Measurements from ENCODE around the gene CEACAM20. TPM values are rescaled to one million over a fixed set of nuclear protein-coding genes. Genes with fewer than 3 reads are reported as not detected.
"Not testable (repeated sequence)": the region's sequence is repeated elsewhere in the genome, so short reads cannot be mapped to it uniquely, and the experiment has no call there.

The CEACAM20 gene
- total RNA-seq, 4 donors from 2014 or later: 0.40 TPM; not detected in 3

- peaks cover 39% of the 10 kb centered on the region for H3K9me3 ChIP-seq
- no peak overlapping the region for H3K27ac ChIP-seq
- H3K4me3 ChIP-seq: peak overlapping the region; percentile 86
- H3K4me1 ChIP-seq: peaks cover 23% of the 10 kb centered on the region
- no peak for TF ChIP-seq POLR2AphosphoS5 (IDR thresholded peaks at IDR 0.05)
- no peak for TF ChIP-seq EP300 (IDR thresholded peaks at IDR 0.05)
- DNase-seq (ENCODE audit: low spot score in 2 of 2): no peak
- WGBS: 26% methylated on average over 6 of the region's 6 CpGs
- peaks cover 38% of the 10 kb centered on the region for H3K36me3 ChIP-seq
- no peaks in the 10 kb centered on the region for H3K27me3 ChIP-seq
These were observed 29.9 kb downstream of the CEACAM20 start for GRCh38 chr19:44499559-44499958.

- Histone ChIP-seq H3K27me3 (no peaks in the 10 kb centered on the region), H3K9me3 (peaks cover 43% of the 10 kb centered on the region), H3K36me3 (peaks cover 43% of the 10 kb centered on the region), H3K4me3 (peak overlapping the region; percentile 86), H3K4me1 (peaks cover 23% of the 10 kb centered on the region), H3K27ac (no peak overlapping the region)
- TF ChIP-seq CTCF (IDR thresholded peaks at IDR 0.05) (no peak), EP300 (IDR thresholded peaks at IDR 0.05) (no peak), POLR2A (IDR thresholded peaks at IDR 0.05) (no peak), POLR2AphosphoS5 (IDR thresholded peaks at IDR 0.05) (no peak)
- 94% methylated on average over 6 of the region's 9 CpGs for WGBS
- peak in 1 of 2 donors; percentile 57 for DNase-seq (ENCODE audit: low spot score in 2 of 2)
These were observed 30.5 kb downstream of the CEACAM20 start for GRCh38 chr19:44498988-44499387.

GRCh38 chr19:44496711-44497110, 32.8 kb downstream of the CEACAM20 start:
- H3K27ac ChIP-seq: no peak overlapping the region
- no peak overlapping the region for H3K4me3 ChIP-seq
- 100% methylated on average over 1 of the region's 1 CpG for WGBS
- peaks cover 66% of the 10 kb centered on the region for H3K36me3 ChIP-seq
- peaks cover 64% of the 10 kb centered on the region for H3K9me3 ChIP-seq
- no peaks in the 10 kb centered on the region for H3K27me3 ChIP-seq
- peaks cover 23% of the 10 kb centered on the region for H3K4me1 ChIP-seq
- TF ChIP-seq EP300 (IDR thresholded peaks at IDR 0.05): no peak
- TF ChIP-seq CTCF (IDR thresholded peaks at IDR 0.05): no peak
- no peak for TF ChIP-seq POLR2A (IDR thresholded peaks at IDR 0.05)
- no peak for TF ChIP-seq POLR2AphosphoS5 (IDR thresholded peaks at IDR 0.05)
- DNase-seq (ENCODE audit: low spot score in 2 of 2): no peak

GRCh38 chr19:44476559-44477408, 52.7 kb downstream of the CEACAM20 start:
- Histone ChIP-seq H3K27ac (no peak overlapping the region), H3K36me3 (peaks cover 59% of the 10 kb centered on the region), H3K9me3 (peaks cover 95% of the 10 kb centered on the region), H3K4me3 (no peak overlapping the region), H3K27me3 (no peaks in the 10 kb centered on the region), H3K4me1 (no peaks in the 10 kb centered on the region)
- WGBS: 81% methylated on average over 7 of the region's 7 CpGs
- DNase-seq (ENCODE audit: low spot score in 2 of 2): no peak
- no peak for TF ChIP-seq EP300 (IDR thresholded peaks at IDR 0.05)
- TF ChIP-seq POLR2AphosphoS5 (IDR thresholded peaks at IDR 0.05): peak in 1 of 3 donors; percentile 6
- no peak for TF ChIP-seq CTCF (IDR thresholded peaks at IDR 0.05)
- TF ChIP-seq POLR2A (IDR thresholded peaks at IDR 0.05): no peak

- not testable (repeated sequence) for H3K27me3 ChIP-seq; H3K4me1 ChIP-seq; DNase-seq (ENCODE audit: low spot score in 2 of 2); H3K36me3 ChIP-seq; H3K4me3 ChIP-seq; H3K27ac ChIP-seq
- 81% methylated on average over 5 of the region's 5 CpGs for WGBS
- peaks cover 53% of the 10 kb centered on the region for H3K9me3 ChIP-seq
These were observed 60.7 kb downstream of the CEACAM20 start for GRCh38 chr19:44468730-44469129.

GRCh38 chr19:44462600-44463286, 66.7 kb downstream of the CEACAM20 start:
- WGBS: 53% methylated on average over 3 of the region's 3 CpGs

More at GRCh38 chr19:44462600-44463286, 66.7 kb downstream of the CEACAM20 start:
- not testable (repeated sequence) for H3K4me1 ChIP-seq; H3K4me3 ChIP-seq; H3K36me3 ChIP-seq; H3K27me3 ChIP-seq; H3K27ac ChIP-seq; DNase-seq (ENCODE audit: low spot score in 2 of 2)
- H3K9me3 ChIP-seq: peaks cover 33% of the 10 kb centered on the region

Other genes starting within 250 kb of the CEACAM20 start
- gene ZNF235, start 224.7 kb downstream of the CEACAM20 start, total RNA-seq: 10 to 100 TPM in 1 of 4 donors, 1 to 10 TPM in 3; 2.1 to 11.8 (median 7.0) TPM
- gene ZNF112, start 173.0 kb downstream of the CEACAM20 start, total RNA-seq: 1 to 10 TPM; 1.6 to 7.0 (median 3.5) TPM
- 1 to 10 TPM in 1 of 4 donors, under 1 TPM in 3; 0.21 to 2.8 (median 0.68) TPM for gene ZNF285, start 128.1 kb downstream of the CEACAM20 start, total RNA-seq
- 10 to 100 TPM in 1 of 4 donors, 1 to 10 TPM in 1, under 1 TPM in 2; 0.83 to 10.6 (median 1.6) TPM for gene ZNF229, start 81.2 kb downstream of the CEACAM20 start, total RNA-seq
- 10 to 100 TPM in 2 of 4 donors, 1 to 10 TPM in 2; 7.7 to 11.7 (median 10.3) TPM for gene ZNF180, start 29.2 kb downstream of the CEACAM20 start, total RNA-seq
- not detected for gene IGSF23, start 83.9 kb upstream of the CEACAM20 start, total RNA-seq
- 10 to 100 TPM; 14.0 to 24.6 (median 15.5) TPM for gene PVR, start 114.2 kb upstream of the CEACAM20 start, total RNA-seq
- gene CEACAM19, start 141.8 kb upstream of the CEACAM20 start, total RNA-seq: 10 to 100 TPM in 1 of 4 donors, 1 to 10 TPM in 3; 5.7 to 11.7 (median 8.4) TPM
- gene CEACAM16, start 169.5 kb upstream of the CEACAM20 start, total RNA-seq: not detected
- 10 to 100 TPM; 13.9 to 29.1 (median 17.9) TPM for gene BCL3, start 219.0 kb upstream of the CEACAM20 start, total RNA-seq
- gene CBLC, start 248.2 kb upstream of the CEACAM20 start, total RNA-seq: 10 to 100 TPM; 60.4 to 94.4 (median 65.7) TPM